A549 (cell line): Measurements from ENCODE around the gene TCN1. TPM values are rescaled to one million over a fixed set of nuclear protein-coding genes. Genes with fewer than 3 reads are reported as not detected.

Experiments
- ATAC-seq, 2 experiments: fragments of 200-7000 bp in 1 of 2; fragments of >200 bp in 1 of 2; cut with Nextera tagmentation in 1 of 2; cut with Tn5 transposase in 1 of 2; 3 replicates each; pipeline versions ENCODE4 v1.8.0 to v1.9.1; 2018 to 2020; ENCODE audit warnings: mild to moderate bottlenecking in 1 of 2, moderate library complexity in 1 of 2
- CTCF ChIA-PET: fragments of 300-600 bp; sonication (Branson Sonifier 250); formaldehyde crosslinking; extraction: SDS; loops from one replicate; lab custom pipeline; 2021; ENCODE audit warnings: antibody characterized with exemption, inconsistent platforms; lab: Yijun Ruan, JAX
- POLR2A ChIA-PET: fragments of 350-600 bp; formaldehyde crosslinking; extraction: SDS; loops from one replicate; lab custom pipeline; 2021; ENCODE audit warnings: antibody characterized with exemption, inconsistent platforms; lab: Yijun Ruan, JAX
- DNase-seq, 2 experiments: peaks; one replicate each; pipeline versions ENCODE4 v3.0.0 to v3.0.0-alpha.2; 2011 to 2016; ENCODE audit warnings: low read depth in 1 of 2, low spot score in 1 of 2
- FAIRE-seq: peaks from 2 replicates; lab custom pipeline; 2011; peaks lifted over from hg19 to GRCh38; lab: Jason Lieb, UNC
- H3K27ac ChIP-seq, 2 experiments: fragments of >200 bp; sonication (Bioruptor Twin); formaldehyde crosslinking; 3 replicates each; pipeline ENCODE4 v1.5.1; 2016 to 2017
- H3K4me1 ChIP-seq: fragments of >200 bp; sonication (Bioruptor Twin); formaldehyde crosslinking; 3 replicates; pipeline ENCODE4 v1.6.1; 2016
- H3K4me2 ChIP-seq: fragments of >200 bp; sonication (Bioruptor Twin); formaldehyde crosslinking; 3 replicates; pipeline ENCODE4 v1.6.1; 2016
- H3K4me3 ChIP-seq: fragments of >200 bp; sonication (Bioruptor Twin); formaldehyde crosslinking; 3 replicates; pipeline ENCODE4 v1.5.1; 2016
- H3K9me3 ChIP-seq: fragments of >200 bp; sonication (Bioruptor Twin); formaldehyde crosslinking; 3 replicates; pipeline ENCODE4 v1.6.1; 2016
- CEBPB ChIP-seq, 2 experiments: fragments of >200 bp in 1 of 2; sonication (Bioruptor Twin) in 1 of 2; formaldehyde crosslinking in 1 of 2; IDR thresholded peaks; 2 replicates each; pipeline ENCODE4 v1.6.1; 2012 to 2016
- CHD2 ChIP-seq: fragments of 150-350 bp; IDR thresholded peaks from 2 replicates; pipeline ENCODE4 v1.6.1; 2014; ENCODE audit warnings: low read length; ENCODE audit not compliant: partially characterized antibody
- FOSB ChIP-seq: fragments of 250-450 bp; sonication (Bioruptor Pico); IDR thresholded peaks from 2 replicates; pipeline ENCODE4 v1.5.0; 2020; ENCODE audit warnings: mild to moderate bottlenecking, moderate library complexity
- FOSL2 ChIP-seq, 2 experiments: fragments of 450-650 bp in 1 of 2; fragments of >200 bp in 1 of 2; sonication (Bioruptor Twin) in 1 of 2; formaldehyde crosslinking; IDR thresholded peaks; 2 replicates each; pipeline versions ENCODE4 v1.5.0 to v1.6.1; 2016 to 2020; ENCODE audit warnings: mild to moderate bottlenecking in 1 of 2, moderate library complexity in 1 of 2
- GATA3 ChIP-seq: IDR thresholded peaks from 2 replicates; pipeline ENCODE4 v1.6.1; 2012; ENCODE audit warnings: borderline replicate concordance
- NR3C1 ChIP-seq: fragments of >200 bp; sonication (Bioruptor Twin); formaldehyde crosslinking; IDR thresholded peaks from 3 replicates; pipeline ENCODE4 v1.6.1; 2017
- PHF8 ChIP-seq: fragments of 200-600 bp; sonication (generic); IDR thresholded peaks from 2 replicates; pipeline ENCODE4 v1.6.1; 2016; ENCODE audit warnings: low read depth, mild to moderate bottlenecking, antibody characterized with exemption, moderate library complexity, borderline replicate concordance
- POLR2AphosphoS2 ChIP-seq: conservative IDR thresholded peaks from 2 replicates; pipeline ENCODE4 v1.6.1; 2012; ENCODE audit warnings: low read length, improper control_type of control experiment, inconsistent platforms
- RCOR1 ChIP-seq: fragments of 150-350 bp; IDR thresholded peaks from 2 replicates; pipeline ENCODE4 v1.6.1; 2014; ENCODE audit warnings: antibody characterized with exemption, low read length, low read depth
- RNF2 ChIP-seq: fragments of 200-600 bp; sonication (generic); IDR thresholded peaks from 2 replicates; pipeline ENCODE4 v1.6.1; 2016; ENCODE audit warnings: low read depth, mild to moderate bottlenecking, antibody characterized with exemption, moderate library complexity, borderline replicate concordance
- TFCP2L1 ChIP-seq: fragments of 250-450 bp; sonication (Bioruptor Pico); IDR thresholded peaks from 2 replicates; pipeline ENCODE4 v1.5.0; 2021; ENCODE audit warnings: mild to moderate bottlenecking
- ZFP36 ChIP-seq: fragments of 450-650 bp; IDR thresholded peaks from 2 replicates; pipeline ENCODE4 v1.6.1; 2014; ENCODE audit warnings: borderline replicate concordance; ENCODE audit not compliant: partially characterized antibody
- WGBS: methylation state at CpG from one replicate; pipeline ENCODE4 v1.1.6; 2017; ENCODE audit errors: missing lambda C conversion rate; 5-methylcytosine and 5-hydroxymethylcytosine counted together
- polyA plus RNA-seq, 4 experiments: library from polyadenylated mRNA; depleted of rRNA in 3 of 4; stranded (reverse); fragments of >200 nt; fragmentation: RNase III in 1 of 4; extraction: RNeasy Plus Mini Kit Qiagen cat#74134 plus additional on column Dnase treatment in 1 of 4; gene quantifications; 2 replicates in 3 of 4; 3 replicates in 1 of 4; pipeline ENCODE4 v1.2.3, GENCODE V29; 2011 to 2017

The TCN1 gene
- polyA plus RNA-seq, 2 of the 4 experiments (the other 2 are of a cell fraction): 0.18 to 0.79 TPM

DNA sequence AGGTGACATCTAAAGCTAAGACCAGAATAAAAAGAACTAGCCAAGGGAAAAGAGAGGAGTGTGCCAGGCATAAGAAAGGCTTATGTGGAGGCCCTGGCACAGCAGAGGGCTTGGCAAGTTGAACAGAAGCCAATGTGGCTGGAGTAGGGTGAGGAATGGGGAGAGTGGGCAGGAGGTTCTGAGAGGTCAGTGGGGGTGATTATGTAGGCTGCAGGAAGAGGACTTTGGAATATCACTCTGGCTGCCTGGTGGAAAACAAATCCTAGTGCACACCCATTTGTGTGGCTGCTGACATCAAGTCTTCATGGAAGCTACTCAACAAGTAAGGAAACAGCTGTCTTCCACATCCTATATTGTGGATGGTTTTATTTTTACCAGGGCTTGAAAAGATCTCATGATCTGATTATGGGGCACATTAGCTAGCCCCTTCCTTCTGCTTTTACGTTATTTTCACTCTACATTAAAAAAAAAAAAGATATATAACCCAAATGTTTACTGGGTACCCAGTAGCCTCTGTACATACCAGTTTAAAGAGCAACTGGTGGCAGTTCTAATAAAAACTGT, 59.2 kb downstream of the TCN1 start:
- POLR2A ChIA-PET: no interaction called here

DNA sequence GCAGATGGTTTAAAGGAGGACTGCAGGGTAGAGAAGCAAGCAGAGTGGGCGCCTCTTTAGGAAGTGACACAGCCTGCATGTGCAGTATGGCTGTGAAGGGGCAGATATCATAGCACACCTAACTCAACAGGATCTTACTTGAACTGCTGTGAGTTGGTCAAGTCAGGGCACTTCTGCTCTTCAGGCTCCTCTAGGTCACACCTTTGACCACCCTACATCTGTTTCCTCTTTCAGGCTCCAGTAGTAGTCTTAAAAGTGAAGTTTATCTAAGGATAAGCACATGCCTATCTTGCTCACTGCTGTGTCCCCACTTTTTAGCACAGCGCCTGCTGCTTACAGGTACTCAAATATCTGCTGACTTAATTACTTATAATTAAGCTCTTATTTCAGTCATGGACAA, 62.2 kb downstream of the TCN1 start:
- ChIA-PET POLR2A (no interaction called here), CTCF (interaction anchor here (0.6 to 16.3 kb wide), 7 partner anchors 12 to 382 kb away, joined by 3 to 261 read pairs (median 4); partner anchors contain the start of gene STX3)
- Histone ChIP-seq H3K4me3 (no peak overlapping the region), H3K4me2 (no peak overlapping the region), H3K4me1 (peaks cover 17% of the 10 kb centered on the region; the same call in 2 of the 3 replicates), H3K27ac (no peak overlapping the region), H3K9me3 (no peaks in the 10 kb centered on the region)
- no peak for FAIRE-seq
- no peak for DNase-seq
- ATAC-seq: no peak
- WGBS: 89% methylated on average over 2 of the region's 2 CpGs
- no peak for TF ChIP-seq TFCP2L1 (CRISPR knock-in tag)
- TF ChIP-seq PHF8: no peak
- TF ChIP-seq GATA3: no peak
- no peak for TF ChIP-seq POLR2AphosphoS2

More for the DNA sequence above, 59.2 kb downstream of the TCN1 start:
- Histone ChIP-seq H3K4me1 (peaks cover 14% of the 10 kb centered on the region; the same call in 2 of the 3 replicates), H3K27ac (no peak overlapping the region), H3K4me2 (no peak overlapping the region), H3K9me3 (no peaks in the 10 kb centered on the region), H3K4me3 (no peak overlapping the region)
- CTCF ChIA-PET: interaction anchor here (0.8 to 16.3 kb wide), 2 partner anchors 40 to 55 kb away, joined by 4 to 261 read pairs; partner anchors contain the start of gene STX3
- no peak for ATAC-seq
- no peak for DNase-seq
- TF ChIP-seq RCOR1: no peak
- no peak for TF ChIP-seq CEBPB (IDR thresholded peaks at IDR 0.05)
- no peak for TF ChIP-seq FOSB
- no peak for TF ChIP-seq RNF2
- TF ChIP-seq NR3C1: no peak
- no peak for TF ChIP-seq ZFP36
- no peak for TF ChIP-seq FOSL2 (IDR thresholded peaks at IDR 0.05)
- TF ChIP-seq FOSL2 (CRISPR knock-in tag; IDR thresholded peaks at IDR 0.05): no peak
- no peak for TF ChIP-seq CHD2
- no peak for FAIRE-seq
- 90% methylated on average over 1 of the region's 1 CpG for WGBS

Other genes with a start within 250 kb of the TCN1 start
- gene PATL1, start 197.4 kb downstream of the TCN1 start, polyA plus RNA-seq (2011; rRNA removed): 54.6 and 61.4 TPM in 2 replicates
- gene PATL1, start 197.4 kb downstream of the TCN1 start, polyA plus RNA-seq (2017; fragmentation: RNase III; extraction: RNeasy Plus Mini Kit Qiagen cat#74134 plus additional on column Dnase treatment): 36.5 to 40.6 TPM (median 37.2 TPM) in 3 replicates
- not detected in 2 replicates for gene OR10V1, start 152.6 kb downstream of the TCN1 start, polyA plus RNA-seq (2011; rRNA removed)
- not detected in 3 replicates for gene OR10V1, start 152.6 kb downstream of the TCN1 start, polyA plus RNA-seq (2017; fragmentation: RNase III; extraction: RNeasy Plus Mini Kit Qiagen cat#74134 plus additional on column Dnase treatment)
- gene STX3, start 111.1 kb downstream of the TCN1 start, polyA plus RNA-seq (2011; rRNA removed): 13.5 and 15.4 TPM in 2 replicates
- gene STX3, start 111.1 kb downstream of the TCN1 start, polyA plus RNA-seq (2017; fragmentation: RNase III; extraction: RNeasy Plus Mini Kit Qiagen cat#74134 plus additional on column Dnase treatment): 11.1 to 15.2 TPM (median 11.2 TPM) in 3 replicates
- gene MRPL16, start 55.7 kb downstream of the TCN1 start, polyA plus RNA-seq (2011; rRNA removed): 62.8 and 77.7 TPM in 2 replicates
- gene MRPL16, start 55.7 kb downstream of the TCN1 start, polyA plus RNA-seq (2017; fragmentation: RNase III; extraction: RNeasy Plus Mini Kit Qiagen cat#74134 plus additional on column Dnase treatment): 54.3 to 59.0 TPM (median 57.3 TPM) in 3 replicates
- gene CBLIF, start 21.0 kb downstream of the TCN1 start, polyA plus RNA-seq (2011; rRNA removed): not detected in 2 replicates
- gene CBLIF, start 21.0 kb downstream of the TCN1 start, polyA plus RNA-seq (2017; fragmentation: RNase III; extraction: RNeasy Plus Mini Kit Qiagen cat#74134 plus additional on column Dnase treatment): not detected in 3 replicates
- gene OOSP3, start 12.3 kb upstream of the TCN1 start, polyA plus RNA-seq (2011; rRNA removed): not detected in 2 replicates
- not detected in 3 replicates for gene OOSP3, start 12.3 kb upstream of the TCN1 start, polyA plus RNA-seq (2017; fragmentation: RNase III; extraction: RNeasy Plus Mini Kit Qiagen cat#74134 plus additional on column Dnase treatment)
- gene OOSP1, start 71.9 kb upstream of the TCN1 start, polyA plus RNA-seq (2011; rRNA removed): not detected in 2 replicates
- gene OOSP1, start 71.9 kb upstream of the TCN1 start, polyA plus RNA-seq (2017; fragmentation: RNase III; extraction: RNeasy Plus Mini Kit Qiagen cat#74134 plus additional on column Dnase treatment): not detected in 3 replicates
- gene OOSP4A, start 97.5 kb upstream of the TCN1 start, polyA plus RNA-seq (2011; rRNA removed): not detected in 2 replicates
- gene OOSP4A, start 97.5 kb upstream of the TCN1 start, polyA plus RNA-seq (2017; fragmentation: RNase III; extraction: RNeasy Plus Mini Kit Qiagen cat#74134 plus additional on column Dnase treatment): not detected in 3 replicates
- gene OOSP4B, start 150.7 kb upstream of the TCN1 start, polyA plus RNA-seq (2011; rRNA removed): not detected in 2 replicates
- gene OOSP4B, start 150.7 kb upstream of the TCN1 start, polyA plus RNA-seq (2017; fragmentation: RNase III; extraction: RNeasy Plus Mini Kit Qiagen cat#74134 plus additional on column Dnase treatment): not detected in 3 replicates
- gene OOSP2, start 173.9 kb upstream of the TCN1 start, polyA plus RNA-seq (2011; rRNA removed): not detected in 2 replicates
- not detected in 3 replicates for gene OOSP2, start 173.9 kb upstream of the TCN1 start, polyA plus RNA-seq (2017; fragmentation: RNase III; extraction: RNeasy Plus Mini Kit Qiagen cat#74134 plus additional on column Dnase treatment)
- gene MS4A3, start 190.2 kb upstream of the TCN1 start, polyA plus RNA-seq (2011; rRNA removed): not detected in 2 replicates
- not detected in 3 replicates for gene MS4A3, start 190.2 kb upstream of the TCN1 start, polyA plus RNA-seq (2017; fragmentation: RNase III; extraction: RNeasy Plus Mini Kit Qiagen cat#74134 plus additional on column Dnase treatment)
- gene MS4A2, start 222.2 kb upstream of the TCN1 start, polyA plus RNA-seq (2011; rRNA removed): not detected in 2 replicates
- not detected in 3 replicates for gene MS4A2, start 222.2 kb upstream of the TCN1 start, polyA plus RNA-seq (2017; fragmentation: RNase III; extraction: RNeasy Plus Mini Kit Qiagen cat#74134 plus additional on column Dnase treatment)